ENCODE measurements around the gene AMOT. TPM values are rescaled to one million over a fixed set of nuclear protein-coding genes. Genes with fewer than 3 reads are reported as not detected.

The AMOT gene
- total and polyA plus RNA-seq, 2 of the 4 experiments (the other 2 are of a cell fraction): 4.7 to 9.1 TPM

- no peak overlapping the region for H3K9ac ChIP-seq (ENCODE audit: low read depth, low read length)
- ChIA-PET CTCF (no interaction called here), POLR2A (ENCODE audit: unreplicated experiment) (no interaction called here)
- ATAC-seq (ENCODE audit: low read depth) (peak; percentile 95), DNase-seq (peak; percentile 89)
- peaks cover 5% of the 10 kb centered on the region; the same call in 1 of the 2 replicates for H4K20me1 ChIP-seq (ENCODE audit: insufficient read depth, low read length)
- WGBS, 2 experiments (ENCODE audit: extremely low coverage in 2 of 2, insufficient read length in 1 of 2): 40% methylated on average over 1 of the region's 2 CpGs; no CpG with 5 or more reads in 1 of the 2 experiments
- no peak overlapping the region for H3K18ac ChIP-seq (ENCODE audit: low read depth, low read length)
- no peaks in the 10 kb centered on the region for H3K79me1 ChIP-seq (ENCODE audit: low read depth in 1 of 2, low read length in 2 of 2)
- H2BK15ac ChIP-seq (ENCODE audit: low read depth, low read length): no peak overlapping the region
- H2AFZ ChIP-seq (replicated peaks; ENCODE audit: low read length, poor library complexity): peak overlapping the region; percentile 44
- peak overlapping the region; percentile 7; the same call in 1 of the 2 replicates for H4K91ac ChIP-seq (ENCODE audit: insufficient read depth, low read depth, low read length)
- dilution Hi-C loops (cut with HindIII; ENCODE audit: low sequenced_read_pairs, unreplicated experiment) (no loop called here), intact Hi-C loops (cut with micrococcal nuclease) (loop anchor here (2.0 kb wide), 1 partner anchor 22 kb away; the partner anchor contains the start of gene AMOT), in situ Hi-C loops (cut with MboI; ENCODE audit: low sequenced_read_pairs) (no loop called here)
- H2BK20ac ChIP-seq (ENCODE audit: low read depth, low read length): no peak overlapping the region
- BruUV-seq (replicated peaks): no TSS peak
- H3K4me2 ChIP-seq (ENCODE audit: low read depth, low read length): peak overlapping the region; percentile 89
- H3K4ac ChIP-seq (ENCODE audit: low read depth, low read length): peak overlapping the region; percentile 29; the same call in 1 of the 2 replicates
- H3K56ac ChIP-seq (ENCODE audit: extremely low read depth, insufficient read depth, low read length): no peak overlapping the region
- no peak overlapping the region; the same call in 1 of the 2 replicates for H2BK120ac ChIP-seq (ENCODE audit: low read depth, low read length)
- H3K4me1 ChIP-seq (ENCODE audit: control insufficient read depth, insufficient read depth, low read length): peaks cover 6% of the 10 kb centered on the region
- peaks cover 7% of the 10 kb centered on the region; the same call in 1 of the 2 replicates for H3K27me3 ChIP-seq (ENCODE audit: control insufficient read depth, insufficient read depth, low read length)
- H3K36me3 ChIP-seq (ENCODE audit: control insufficient read depth, insufficient read depth, low read length): no peaks in the 10 kb centered on the region
- H3K14ac ChIP-seq (replicated peaks; ENCODE audit: low read depth, low read length): no peak overlapping the region
- no peak overlapping the region for H3K4me3 ChIP-seq (ENCODE audit: insufficient read depth, low read depth, low read length)
- H2AK9ac ChIP-seq (replicated peaks; ENCODE audit: low read depth, low read length, poor library complexity): peak overlapping the region; percentile 19
- H2BK5ac ChIP-seq (ENCODE audit: low read depth, low read length, poor library complexity, severe bottlenecking): no peak overlapping the region
- H2AK5ac ChIP-seq (ENCODE audit: low read depth, low read length): no peak overlapping the region
- no peak overlapping the region for H3K23ac ChIP-seq (ENCODE audit: low read depth, low read length)
- no peak overlapping the region for H4K8ac ChIP-seq (ENCODE audit: low read depth in 2 of 2, low read length in 2 of 2)
- TF ChIP-seq MXI1 (IDR thresholded peaks at IDR 0.05; ENCODE audit: borderline replicate concordance, low read depth, low read length) (no peak), CEBPB (IDR thresholded peaks at IDR 0.05; ENCODE audit: low read depth, low read length) (peak; percentile 96)
- H4K5ac ChIP-seq (ENCODE audit: low read depth, low read length): no peak overlapping the region
- peak overlapping the region; percentile 19; the same call in 1 of the 2 replicates for H3K27ac ChIP-seq (ENCODE audit: insufficient read depth, low read length)
- peaks cover 5% of the 10 kb centered on the region; the same call in 1 of the 2 replicates for H3K9me1 ChIP-seq (ENCODE audit: insufficient read depth, low read length)
- no peaks in the 10 kb centered on the region for H3K9me3 ChIP-seq (ENCODE audit: control insufficient read depth, insufficient read depth, low read length)
Observed at GRCh38 chrX:112819008-112819640, 21.5 kb downstream of the AMOT start.
